Measurements from ENCODE around the gene SLAMF9.

DNA sequence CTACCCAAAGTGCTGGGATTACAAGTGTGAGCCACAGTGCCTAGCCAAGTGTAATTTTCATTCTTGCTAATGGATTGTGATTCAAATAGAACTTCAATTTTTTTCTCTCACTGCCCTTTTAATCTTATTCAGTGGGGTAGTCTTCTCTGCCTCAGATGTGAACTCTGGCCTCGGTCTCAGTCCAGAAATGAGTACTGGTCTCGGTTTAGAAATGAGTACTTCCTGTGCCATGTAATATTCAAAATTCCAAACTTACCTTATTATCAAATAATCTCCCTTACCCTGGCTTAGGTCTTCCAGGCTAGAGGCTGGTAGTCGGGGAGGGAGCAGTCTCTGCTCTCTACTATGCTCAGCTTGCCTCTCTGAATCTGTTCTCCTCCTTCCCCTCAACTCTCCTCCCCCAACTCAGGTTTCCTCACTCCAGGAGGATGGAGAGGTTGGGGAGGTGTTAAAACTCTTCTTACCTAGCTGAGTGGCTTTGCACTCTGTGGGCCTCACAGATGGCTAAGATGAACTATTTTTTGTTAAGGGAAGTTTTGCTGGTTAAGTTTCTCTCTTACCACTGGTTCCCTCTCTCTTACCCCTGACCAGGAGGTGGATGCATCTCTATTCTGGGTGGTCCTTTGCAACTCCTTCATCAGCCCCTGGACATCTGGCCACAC is 4.8 kb upstream of the SLAMF9 start:
- TF ChIP-seq, protein P1, sequence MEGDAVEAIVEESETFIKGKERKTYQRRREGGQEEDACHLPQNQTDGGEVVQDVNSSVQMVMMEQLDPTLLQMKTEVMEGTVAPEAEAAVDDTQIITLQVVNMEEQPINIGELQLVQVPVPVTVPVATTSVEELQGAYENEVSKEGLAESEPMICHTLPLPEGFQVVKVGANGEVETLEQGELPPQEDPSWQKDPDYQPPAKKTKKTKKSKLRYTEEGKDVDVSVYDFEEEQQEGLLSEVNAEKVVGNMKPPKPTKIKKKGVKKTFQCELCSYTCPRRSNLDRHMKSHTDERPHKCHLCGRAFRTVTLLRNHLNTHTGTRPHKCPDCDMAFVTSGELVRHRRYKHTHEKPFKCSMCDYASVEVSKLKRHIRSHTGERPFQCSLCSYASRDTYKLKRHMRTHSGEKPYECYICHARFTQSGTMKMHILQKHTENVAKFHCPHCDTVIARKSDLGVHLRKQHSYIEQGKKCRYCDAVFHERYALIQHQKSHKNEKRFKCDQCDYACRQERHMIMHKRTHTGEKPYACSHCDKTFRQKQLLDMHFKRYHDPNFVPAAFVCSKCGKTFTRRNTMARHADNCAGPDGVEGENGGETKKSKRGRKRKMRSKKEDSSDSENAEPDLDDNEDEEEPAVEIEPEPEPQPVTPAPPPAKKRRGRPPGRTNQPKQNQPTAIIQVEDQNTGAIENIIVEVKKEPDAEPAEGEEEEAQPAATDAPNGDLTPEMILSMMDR (IDR thresholded peaks at IDR 0.05): no peak
- TF ChIP-seq ZFX (IDR thresholded peaks at IDR 0.05; ENCODE audit: borderline replicate concordance): no peak

Measured in 22Rv1 (cell line).